ENCODE results near the gene MGARP. TPM values are rescaled to one million over a fixed set of nuclear protein-coding genes. Genes with fewer than 3 reads are reported as not detected.

Gene MGARP
- total and polyA plus RNA-seq, 9 of the 15 experiments (the other 6 are each of a cell fraction or from before 2014, with no cell fraction given) = 0.11 to 0.45 (median 0.23) TPM; not detected in 4

DNA sequence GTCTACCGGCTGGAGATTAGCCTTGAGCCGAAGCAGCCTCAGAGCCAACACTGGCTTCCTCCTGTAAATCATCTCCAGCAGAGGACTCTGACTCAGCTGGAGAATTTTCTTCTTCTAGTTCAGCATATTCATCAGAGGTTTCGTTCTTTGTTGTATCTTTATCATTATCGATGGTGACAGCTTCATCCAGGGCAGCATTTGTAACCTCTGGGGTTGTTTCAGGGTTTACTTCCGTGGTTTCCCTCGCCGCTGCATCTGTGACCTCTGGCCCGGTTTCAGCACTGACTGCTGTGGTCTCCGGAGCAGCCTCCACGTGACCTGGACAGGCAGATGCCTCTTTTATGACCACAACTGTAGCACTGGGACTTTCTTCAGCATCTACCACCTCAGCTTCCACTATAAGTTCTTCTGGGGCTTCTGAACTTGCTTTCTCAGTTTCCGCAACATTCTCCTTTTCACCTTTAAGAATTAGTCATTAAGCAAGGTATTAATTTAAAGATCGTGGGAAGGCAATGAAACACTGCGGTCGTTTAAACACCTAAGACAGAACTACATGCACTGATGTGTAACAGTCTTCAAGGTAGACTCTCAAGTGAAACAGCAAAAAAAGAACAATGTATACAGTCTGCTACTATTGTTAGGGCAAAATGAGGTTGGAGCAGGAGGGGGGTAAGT lies 13.3 kb downstream of the MGARP start (continued):
- TF ChIP-seq, protein P1, sequence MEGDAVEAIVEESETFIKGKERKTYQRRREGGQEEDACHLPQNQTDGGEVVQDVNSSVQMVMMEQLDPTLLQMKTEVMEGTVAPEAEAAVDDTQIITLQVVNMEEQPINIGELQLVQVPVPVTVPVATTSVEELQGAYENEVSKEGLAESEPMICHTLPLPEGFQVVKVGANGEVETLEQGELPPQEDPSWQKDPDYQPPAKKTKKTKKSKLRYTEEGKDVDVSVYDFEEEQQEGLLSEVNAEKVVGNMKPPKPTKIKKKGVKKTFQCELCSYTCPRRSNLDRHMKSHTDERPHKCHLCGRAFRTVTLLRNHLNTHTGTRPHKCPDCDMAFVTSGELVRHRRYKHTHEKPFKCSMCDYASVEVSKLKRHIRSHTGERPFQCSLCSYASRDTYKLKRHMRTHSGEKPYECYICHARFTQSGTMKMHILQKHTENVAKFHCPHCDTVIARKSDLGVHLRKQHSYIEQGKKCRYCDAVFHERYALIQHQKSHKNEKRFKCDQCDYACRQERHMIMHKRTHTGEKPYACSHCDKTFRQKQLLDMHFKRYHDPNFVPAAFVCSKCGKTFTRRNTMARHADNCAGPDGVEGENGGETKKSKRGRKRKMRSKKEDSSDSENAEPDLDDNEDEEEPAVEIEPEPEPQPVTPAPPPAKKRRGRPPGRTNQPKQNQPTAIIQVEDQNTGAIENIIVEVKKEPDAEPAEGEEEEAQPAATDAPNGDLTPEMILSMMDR (IDR thresholded peaks at IDR 0.05 in 2 of 3, conservative IDR thresholded peaks at IDR 0.05 in 1 of 3; ENCODE audit: insufficient read depth in 2 of 3, low read depth in 1 of 3, low read length in 3 of 3) = 0 out of 6 replicates have a peak, but pooled peaks of 1 of the 3 experiments have one; percentile 8
- TF ChIP-seq SETDB1 (IDR thresholded peaks at IDR 0.05; ENCODE audit: low read length) (no peak), CTBP1 (IDR thresholded peaks at IDR 0.05; ENCODE audit: borderline replicate concordance) (peak; percentile 94), CXXC5 (CRISPR knock-in tag; IDR thresholded peaks at IDR 0.05) (peak; percentile 70), SMAD4 (CRISPR knock-in tag; conservative IDR thresholded peaks at IDR 0.05) (peak; percentile 78), SRSF9 (IDR thresholded peaks at IDR 0.05; ENCODE audit: borderline replicate concordance, low read depth, low read length) (no peak), HCFC1 (IDR thresholded peaks at IDR 0.05; ENCODE audit: low read depth, low read length) (no peak), ZC3H11A (IDR thresholded peaks at IDR 0.05; ENCODE audit: low read depth, low read length) (no peak), TGIF2 (CRISPR knock-in tag; IDR thresholded peaks at IDR 0.05) (no peak), RBFOX2 (IDR thresholded peaks at IDR 0.05; ENCODE audit: low read depth, low read length) (0 out of 2 replicates have a peak, but pooled peaks have one; percentile 24), KDM2B (CRISPR knock-in tag; IDR thresholded peaks at IDR 0.05) (no peak), ZNF551 (CRISPR knock-in tag; IDR thresholded peaks at IDR 0.05) (no peak)
- TF ChIP-seq, protein P2, sequence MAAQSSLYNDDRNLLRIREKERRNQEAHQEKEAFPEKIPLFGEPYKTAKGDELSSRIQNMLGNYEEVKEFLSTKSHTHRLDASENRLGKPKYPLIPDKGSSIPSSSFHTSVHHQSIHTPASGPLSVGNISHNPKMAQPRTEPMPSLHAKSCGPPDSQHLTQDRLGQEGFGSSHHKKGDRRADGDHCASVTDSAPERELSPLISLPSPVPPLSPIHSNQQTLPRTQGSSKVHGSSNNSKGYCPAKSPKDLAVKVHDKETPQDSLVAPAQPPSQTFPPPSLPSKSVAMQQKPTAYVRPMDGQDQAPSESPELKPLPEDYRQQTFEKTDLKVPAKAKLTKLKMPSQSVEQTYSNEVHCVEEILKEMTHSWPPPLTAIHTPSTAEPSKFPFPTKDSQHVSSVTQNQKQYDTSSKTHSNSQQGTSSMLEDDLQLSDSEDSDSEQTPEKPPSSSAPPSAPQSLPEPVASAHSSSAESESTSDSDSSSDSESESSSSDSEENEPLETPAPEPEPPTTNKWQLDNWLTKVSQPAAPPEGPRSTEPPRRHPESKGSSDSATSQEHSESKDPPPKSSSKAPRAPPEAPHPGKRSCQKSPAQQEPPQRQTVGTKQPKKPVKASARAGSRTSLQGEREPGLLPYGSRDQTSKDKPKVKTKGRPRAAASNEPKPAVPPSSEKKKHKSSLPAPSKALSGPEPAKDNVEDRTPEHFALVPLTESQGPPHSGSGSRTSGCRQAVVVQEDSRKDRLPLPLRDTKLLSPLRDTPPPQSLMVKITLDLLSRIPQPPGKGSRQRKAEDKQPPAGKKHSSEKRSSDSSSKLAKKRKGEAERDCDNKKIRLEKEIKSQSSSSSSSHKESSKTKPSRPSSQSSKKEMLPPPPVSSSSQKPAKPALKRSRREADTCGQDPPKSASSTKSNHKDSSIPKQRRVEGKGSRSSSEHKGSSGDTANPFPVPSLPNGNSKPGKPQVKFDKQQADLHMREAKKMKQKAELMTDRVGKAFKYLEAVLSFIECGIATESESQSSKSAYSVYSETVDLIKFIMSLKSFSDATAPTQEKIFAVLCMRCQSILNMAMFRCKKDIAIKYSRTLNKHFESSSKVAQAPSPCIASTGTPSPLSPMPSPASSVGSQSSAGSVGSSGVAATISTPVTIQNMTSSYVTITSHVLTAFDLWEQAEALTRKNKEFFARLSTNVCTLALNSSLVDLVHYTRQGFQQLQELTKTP (IDR thresholded peaks at IDR 0.05; ENCODE audit: low read depth in 1 of 2, partially characterized antibody in 2 of 2) = peak in 1 of 2 experiments; percentile 52
- TF ChIP-seq, protein P3, sequence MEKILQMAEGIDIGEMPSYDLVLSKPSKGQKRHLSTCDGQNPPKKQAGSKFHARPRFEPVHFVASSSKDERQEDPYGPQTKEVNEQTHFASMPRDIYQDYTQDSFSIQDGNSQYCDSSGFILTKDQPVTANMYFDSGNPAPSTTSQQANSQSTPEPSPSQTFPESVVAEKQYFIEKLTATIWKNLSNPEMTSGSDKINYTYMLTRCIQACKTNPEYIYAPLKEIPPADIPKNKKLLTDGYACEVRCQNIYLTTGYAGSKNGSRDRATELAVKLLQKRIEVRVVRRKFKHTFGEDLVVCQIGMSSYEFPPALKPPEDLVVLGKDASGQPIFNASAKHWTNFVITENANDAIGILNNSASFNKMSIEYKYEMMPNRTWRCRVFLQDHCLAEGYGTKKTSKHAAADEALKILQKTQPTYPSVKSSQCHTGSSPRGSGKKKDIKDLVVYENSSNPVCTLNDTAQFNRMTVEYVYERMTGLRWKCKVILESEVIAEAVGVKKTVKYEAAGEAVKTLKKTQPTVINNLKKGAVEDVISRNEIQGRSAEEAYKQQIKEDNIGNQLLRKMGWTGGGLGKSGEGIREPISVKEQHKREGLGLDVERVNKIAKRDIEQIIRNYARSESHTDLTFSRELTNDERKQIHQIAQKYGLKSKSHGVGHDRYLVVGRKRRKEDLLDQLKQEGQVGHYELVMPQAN (IDR thresholded peaks at IDR 0.05; ENCODE audit: borderline replicate concordance) = no peak; the same call in 1 of the 2 replicates
- TF ChIP-seq, protein P4, sequence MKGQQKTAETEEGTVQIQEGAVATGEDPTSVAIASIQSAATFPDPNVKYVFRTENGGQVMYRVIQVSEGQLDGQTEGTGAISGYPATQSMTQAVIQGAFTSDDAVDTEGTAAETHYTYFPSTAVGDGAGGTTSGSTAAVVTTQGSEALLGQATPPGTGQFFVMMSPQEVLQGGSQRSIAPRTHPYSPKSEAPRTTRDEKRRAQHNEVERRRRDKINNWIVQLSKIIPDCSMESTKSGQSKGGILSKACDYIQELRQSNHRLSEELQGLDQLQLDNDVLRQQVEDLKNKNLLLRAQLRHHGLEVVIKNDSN (CRISPR knock-in tag; IDR thresholded peaks at IDR 0.05) = peak; percentile 99
- TF ChIP-seq, protein P5, sequence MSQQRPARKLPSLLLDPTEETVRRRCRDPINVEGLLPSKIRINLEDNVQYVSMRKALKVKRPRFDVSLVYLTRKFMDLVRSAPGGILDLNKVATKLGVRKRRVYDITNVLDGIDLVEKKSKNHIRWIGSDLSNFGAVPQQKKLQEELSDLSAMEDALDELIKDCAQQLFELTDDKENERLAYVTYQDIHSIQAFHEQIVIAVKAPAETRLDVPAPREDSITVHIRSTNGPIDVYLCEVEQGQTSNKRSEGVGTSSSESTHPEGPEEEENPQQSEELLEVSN (IDR thresholded peaks at IDR 0.05; ENCODE audit: borderline replicate concordance in 1 of 2, extremely low read depth in 1 of 2, insufficient read depth in 1 of 2, insufficient read length in 1 of 2, low read depth in 1 of 2, low read length in 1 of 2, poor library complexity in 1 of 2, severe bottlenecking in 1 of 2) = peak in 1 of 2 experiments; percentile 29

Measured in K562 (cell line).